HG03175 (cell line): ENCODE measurements around the gene FPGS.
"Not testable (repeated sequence)": the region's sequence is repeated elsewhere in the genome, so short reads cannot be mapped to it uniquely, and the experiment has no call there.

ENCODE experiments used
- ATAC-seq: cut with Tn5 transposase; IDR thresholded peaks from one replicate; pipeline ENCODE4 v1.9.1; 2021; ENCODE audit warnings: mild to moderate bottlenecking, moderate library complexity; ENCODE audit not compliant: unreplicated experiment

Gene FPGS, protein sequence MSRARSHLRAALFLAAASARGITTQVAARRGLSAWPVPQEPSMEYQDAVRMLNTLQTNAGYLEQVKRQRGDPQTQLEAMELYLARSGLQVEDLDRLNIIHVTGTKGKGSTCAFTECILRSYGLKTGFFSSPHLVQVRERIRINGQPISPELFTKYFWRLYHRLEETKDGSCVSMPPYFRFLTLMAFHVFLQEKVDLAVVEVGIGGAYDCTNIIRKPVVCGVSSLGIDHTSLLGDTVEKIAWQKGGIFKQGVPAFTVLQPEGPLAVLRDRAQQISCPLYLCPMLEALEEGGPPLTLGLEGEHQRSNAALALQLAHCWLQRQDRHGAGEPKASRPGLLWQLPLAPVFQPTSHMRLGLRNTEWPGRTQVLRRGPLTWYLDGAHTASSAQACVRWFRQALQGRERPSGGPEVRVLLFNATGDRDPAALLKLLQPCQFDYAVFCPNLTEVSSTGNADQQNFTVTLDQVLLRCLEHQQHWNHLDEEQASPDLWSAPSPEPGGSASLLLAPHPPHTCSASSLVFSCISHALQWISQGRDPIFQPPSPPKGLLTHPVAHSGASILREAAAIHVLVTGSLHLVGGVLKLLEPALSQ

DNA sequence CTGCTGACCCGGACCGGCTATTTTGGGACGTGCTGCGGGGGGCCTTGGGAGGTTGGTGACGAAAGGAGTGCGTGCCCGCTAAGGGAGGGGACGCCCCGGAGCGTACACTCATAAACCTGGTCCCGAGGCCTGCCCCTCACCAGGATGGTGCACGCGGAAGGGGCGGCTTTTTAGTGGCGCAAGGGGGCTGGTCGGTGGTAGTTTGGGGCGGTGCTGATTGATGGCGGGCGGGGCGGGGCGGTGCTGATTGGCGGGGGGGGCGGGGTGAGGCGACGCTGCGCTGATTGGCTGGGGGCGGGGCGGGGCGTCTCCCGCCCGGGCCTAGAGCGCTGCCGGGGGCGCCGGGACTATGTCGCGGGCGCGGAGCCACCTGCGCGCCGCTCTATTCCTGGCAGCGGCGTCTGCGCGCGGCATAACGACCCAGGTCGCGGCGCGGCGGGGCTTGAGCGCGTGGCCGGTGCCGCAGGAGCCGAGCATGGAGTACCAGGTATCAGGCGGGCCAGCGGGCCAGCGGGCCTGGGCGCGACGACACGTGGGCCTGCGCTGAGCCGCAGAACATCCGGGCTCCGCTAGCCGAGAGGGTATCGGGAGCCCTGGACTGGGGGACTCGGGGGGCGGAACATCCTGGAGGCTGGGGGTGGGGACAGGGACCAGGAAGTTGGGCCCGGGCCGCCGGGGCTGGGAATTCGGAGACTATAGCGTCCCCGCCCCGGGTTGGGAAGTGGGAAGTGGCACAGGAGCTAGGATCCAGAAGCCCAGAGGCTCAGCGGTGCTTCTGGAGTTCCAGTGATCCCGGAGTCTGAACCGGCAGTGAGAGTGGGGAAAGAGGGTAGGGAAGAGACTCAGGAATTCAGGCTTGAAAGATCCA, at the start of gene FPGS:
Gene FPGS, plus strand, starts transcription at position 307 of the 868 bp plus-strand sequence. Its CDS starts 43 bp downstream, at position 350.
- peak; percentile 71 for ATAC-seq

DNA sequence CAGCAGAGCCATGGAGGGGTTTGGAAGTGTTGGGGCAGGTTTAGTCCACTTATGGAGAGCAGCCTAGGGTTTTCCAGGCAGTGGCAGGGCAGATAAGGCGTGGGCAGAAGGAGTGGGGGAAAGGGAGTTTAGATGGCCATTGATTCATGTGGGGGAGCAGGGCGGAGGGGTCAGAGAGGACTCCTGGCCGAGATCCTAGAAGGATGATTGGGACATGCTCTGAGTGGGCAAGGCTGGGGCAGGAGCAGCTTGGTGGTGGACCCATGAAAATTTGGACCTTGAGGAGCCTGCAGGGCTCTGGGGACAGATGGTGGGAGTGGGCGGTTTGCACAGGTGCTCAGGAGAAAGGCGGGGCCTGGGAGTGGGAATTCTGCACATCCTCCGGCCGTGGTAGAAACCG, 49.5 kb upstream of the FPGS start:
- ATAC-seq: no peak

DNA sequence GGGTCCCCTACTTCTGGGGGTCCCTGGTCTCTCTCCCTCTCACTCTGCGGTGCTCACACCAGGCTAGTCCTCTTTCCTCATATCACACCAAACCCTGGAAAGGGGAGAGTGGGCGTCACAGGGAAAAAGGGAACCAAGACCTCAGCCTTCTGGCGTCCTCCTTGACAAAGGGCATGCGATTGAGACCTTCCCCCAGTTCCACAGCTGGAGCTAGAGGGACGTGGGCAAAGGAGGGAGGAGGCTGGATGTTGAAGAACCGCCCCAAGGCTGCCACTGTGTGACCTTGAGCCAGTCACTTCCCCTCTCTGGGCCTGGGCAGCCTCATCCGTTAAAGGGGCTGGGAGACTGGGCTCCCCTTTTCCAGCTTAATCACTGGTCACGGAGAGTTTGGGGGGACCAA, 49.1 kb upstream of the FPGS start:
- ATAC-seq: no peak

DNA sequence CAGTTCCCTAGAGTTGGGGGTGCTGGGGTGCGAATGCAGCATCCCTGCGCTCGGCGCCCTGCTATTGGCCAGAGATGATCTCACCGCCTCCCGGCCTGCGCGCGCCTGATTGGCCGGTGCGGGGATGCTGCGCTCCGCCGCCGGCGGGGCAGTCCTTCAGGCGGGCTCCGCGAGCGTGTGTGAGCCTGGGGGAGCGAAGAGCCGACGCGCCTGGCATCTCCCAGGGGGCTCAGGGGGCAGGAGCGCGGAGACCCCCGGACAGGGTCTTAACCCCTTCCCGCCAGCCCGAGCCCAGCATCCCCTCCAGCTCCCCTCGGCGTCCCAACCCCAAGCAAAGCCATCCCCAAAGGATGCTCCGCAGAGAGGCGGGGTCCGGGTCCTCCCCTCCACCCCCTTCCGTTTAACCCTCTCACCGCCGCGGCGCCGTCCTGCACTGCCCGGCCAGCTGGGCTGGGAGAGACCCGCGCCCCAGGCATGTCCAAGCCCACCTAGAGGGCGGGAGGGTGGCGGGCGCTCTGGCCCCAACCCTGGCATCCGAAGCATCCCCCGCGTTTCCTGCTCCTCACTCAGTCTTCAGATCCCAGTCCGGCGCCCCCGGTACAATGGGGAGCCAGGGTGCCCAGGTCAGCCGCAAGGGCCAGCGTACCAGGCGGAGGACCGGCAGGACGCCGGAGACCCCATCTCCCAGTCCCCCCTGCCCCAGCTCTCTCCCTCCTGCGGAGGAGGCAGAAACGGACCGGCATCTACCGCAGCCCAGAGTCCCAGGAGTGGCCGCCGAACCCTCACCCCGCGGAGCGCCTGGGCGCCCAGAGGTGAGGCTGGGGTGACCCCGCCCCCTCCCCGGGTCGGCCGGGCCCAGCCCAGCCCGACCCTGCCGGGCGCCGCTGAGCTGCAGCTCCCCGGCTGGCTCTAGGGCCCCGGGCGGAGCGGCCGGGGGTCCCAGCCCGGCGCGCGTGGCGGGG, 48.3 kb upstream of the FPGS start:
- ATAC-seq: no peak

DNA sequence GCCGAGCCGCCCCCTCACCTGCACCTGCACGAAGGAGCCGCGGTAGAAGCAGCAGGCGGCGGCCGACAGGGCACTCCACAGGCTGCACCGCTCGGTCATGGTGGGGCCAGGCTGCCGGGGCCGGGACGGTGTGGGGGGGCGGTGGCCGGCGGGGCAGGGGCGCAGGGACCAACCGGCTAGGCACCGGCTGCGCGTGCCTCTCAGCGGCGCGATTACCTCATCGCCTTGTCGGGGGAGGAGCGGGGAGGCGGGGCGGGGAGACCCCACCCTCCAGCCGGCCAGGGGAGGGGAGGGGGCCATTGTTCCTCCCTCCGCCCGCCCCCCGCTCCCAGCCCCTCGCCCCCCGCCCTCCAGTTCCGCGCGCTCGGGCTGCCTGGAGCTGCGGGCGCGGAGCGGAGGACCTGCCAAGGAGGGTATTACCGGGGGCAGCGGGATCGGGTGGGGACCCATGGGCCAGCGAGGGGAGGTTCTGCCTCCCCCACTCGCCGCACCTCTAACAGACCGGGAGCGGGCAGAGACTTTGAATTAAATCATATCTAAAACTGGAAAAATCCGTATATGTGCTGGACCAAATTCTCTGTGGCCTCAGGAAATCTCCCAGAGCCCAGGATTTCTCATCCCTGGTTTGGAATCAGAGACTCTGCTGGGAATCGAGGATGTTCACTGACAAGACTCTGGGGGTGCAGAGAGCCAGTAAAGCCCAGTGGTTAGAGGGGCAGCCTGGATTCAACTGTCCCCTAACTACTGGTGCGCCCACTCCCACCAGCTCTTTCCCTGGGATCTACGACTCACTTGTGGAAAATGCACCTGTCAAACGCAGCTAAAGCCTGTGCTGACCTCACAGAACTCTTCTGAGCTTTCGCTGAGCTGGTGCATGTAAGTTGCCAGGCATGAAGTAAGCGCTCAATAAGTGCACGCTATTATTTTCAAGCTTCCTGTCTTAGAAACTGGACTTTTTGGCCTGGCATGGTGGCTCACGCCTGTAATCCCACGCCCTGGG, 47.3 kb upstream of the FPGS start:
- ATAC-seq: no peak

DNA sequence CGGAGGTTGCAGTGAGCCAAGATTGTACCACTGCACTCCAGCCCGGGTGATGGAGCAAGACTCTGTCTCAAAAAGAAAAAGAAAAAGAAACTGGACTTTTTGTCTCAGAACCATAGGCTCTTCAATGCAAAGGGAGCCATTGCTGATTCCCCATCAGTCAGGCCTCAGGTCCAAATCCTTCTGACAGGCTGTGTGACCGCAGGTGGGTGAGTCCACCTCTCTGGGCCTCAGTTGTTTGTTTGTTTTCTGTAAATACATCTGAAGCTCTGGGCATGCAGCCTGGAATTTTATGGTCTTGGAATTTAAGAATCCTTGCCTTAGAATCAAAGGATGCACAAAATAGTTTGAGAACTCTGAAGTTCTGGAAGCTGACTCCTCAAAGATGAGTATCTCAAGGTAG, 46.4 kb upstream of the FPGS start:
- ATAC-seq: no peak

DNA sequence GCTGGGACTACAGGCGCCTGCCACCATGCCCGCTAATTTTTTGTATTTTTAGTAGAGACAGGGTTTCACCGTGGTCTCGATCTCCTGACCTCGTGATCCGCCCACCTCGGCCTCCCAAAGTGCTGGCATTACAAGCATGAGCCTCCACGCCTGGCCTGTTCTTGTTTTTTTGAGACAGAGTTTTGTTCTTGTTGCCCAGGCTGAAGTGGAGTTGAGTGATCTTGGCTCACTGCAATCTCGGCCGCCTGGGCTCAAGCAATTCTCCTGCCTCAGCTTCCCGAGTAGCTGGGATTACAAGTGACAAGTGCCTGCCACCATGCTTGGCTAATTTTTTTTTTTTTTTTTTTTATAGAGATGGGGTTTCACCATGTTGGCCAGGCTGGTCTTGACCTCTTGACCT, 45.9 kb upstream of the FPGS start:
- not testable (repeated sequence) for ATAC-seq

DNA sequence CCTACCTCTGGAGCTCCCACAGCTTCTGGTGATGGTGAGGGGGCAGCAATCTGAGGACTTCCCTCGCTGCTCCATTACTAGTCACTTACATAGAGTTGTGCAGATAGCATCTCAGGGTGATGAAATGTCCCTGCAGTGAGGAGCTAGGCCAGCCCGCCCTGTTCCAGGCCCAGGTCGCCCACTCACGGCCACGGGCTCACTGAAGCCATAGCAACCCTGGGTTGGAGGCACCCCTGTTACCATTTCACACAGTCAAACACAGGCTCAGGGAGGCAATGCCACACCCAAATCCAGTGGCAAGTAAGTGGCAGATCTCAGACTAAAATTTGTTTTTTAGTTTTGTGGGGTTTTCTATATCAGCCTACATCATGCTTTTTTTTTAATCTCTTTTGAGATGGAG, 43.8 kb upstream of the FPGS start:
- ATAC-seq: no peak

DNA sequence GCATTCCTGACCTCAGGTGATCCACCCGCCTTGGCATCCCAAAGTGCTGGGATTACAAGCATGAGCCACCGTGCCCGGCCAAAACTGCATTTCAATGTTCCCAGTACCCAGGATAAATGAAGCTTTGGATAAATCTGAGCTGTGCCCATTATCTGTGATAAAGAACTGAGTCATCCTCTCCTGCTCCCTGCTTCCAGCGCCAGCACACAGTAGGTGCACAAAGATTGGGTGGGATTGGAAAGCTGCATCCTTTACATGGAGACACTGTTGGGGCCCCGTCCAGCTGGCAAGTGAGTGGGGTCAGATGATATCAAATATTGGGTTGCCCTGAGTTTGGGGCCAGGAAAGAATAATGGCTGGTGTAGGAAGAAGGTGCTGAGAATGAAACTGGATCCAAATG, 41.6 kb upstream of the FPGS start:
- no peak for ATAC-seq

DNA sequence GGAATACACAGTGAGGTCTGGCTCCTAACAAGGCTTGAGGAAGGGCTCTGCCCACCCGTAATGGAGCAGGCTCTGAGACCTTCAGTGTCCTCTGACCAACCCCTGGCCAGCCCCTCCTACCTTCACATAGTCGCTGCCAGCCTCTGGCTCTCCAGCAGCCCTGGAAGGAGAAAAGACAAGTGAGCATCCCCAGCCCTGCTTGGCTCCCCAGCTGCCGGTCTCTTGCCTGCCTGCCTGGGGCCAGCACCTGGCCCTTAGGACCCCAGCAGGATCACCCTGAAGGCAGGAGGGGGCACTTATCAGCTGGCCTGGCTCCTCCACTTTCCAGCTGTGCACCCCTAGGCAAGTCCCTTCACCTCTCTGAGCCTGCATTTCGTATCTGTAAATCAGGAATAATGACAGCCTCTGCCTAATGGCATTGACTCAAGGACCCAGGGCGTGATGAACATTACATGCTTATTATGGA, 41.2 kb upstream of the FPGS start:
- no peak for ATAC-seq

DNA sequence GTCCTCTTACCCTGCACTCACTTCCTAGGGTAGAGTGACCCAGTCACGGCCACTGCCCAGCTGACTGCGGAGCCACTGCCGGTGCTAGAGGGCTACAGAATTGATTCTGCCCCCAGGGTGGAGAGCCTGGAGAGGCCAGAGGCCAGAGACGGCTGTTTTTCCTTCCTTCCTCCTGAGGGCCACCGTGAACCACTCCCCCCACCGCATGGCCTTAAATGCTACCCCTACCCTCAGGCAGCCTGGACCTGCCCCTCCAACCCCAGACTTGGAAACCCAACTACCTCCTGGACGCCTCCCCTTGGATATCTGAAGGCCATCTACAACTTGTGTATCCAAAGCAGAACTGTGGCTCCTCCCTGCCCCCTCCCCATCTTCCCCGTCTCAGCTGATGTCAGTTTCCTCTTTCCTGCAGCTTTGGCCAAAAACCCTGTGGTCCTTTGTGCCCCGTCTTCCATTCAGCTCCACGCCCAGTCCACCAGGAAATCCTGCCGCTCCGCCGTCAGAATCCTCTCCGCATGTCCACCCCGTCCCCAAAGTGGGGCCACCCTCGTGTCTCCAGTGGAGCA, 40.5 kb upstream of the FPGS start:
- ATAC-seq: no peak

DNA sequence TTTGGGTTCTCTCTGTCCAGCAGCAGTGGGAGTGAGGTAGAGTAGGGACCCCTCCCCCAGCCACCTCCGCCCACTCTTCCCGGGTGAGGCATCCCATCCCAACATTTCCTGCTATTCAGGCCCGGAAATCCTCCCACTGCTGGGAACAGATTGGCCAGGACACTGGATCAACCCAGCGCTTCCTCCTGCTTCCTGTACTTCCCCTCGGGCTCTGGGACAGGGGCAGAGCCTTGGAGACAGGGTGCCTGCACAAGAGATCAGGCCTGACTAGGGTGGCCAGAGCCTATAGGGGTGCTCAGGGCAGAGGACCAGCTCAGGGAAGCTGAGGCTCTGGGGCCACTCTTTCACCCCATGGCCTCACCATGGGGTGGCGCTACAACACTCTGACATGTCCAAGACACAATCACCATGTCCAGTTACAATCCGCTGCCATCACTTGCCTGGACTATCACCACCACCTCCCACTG, 38.7 kb upstream of the FPGS start:
- ATAC-seq: no peak

DNA sequence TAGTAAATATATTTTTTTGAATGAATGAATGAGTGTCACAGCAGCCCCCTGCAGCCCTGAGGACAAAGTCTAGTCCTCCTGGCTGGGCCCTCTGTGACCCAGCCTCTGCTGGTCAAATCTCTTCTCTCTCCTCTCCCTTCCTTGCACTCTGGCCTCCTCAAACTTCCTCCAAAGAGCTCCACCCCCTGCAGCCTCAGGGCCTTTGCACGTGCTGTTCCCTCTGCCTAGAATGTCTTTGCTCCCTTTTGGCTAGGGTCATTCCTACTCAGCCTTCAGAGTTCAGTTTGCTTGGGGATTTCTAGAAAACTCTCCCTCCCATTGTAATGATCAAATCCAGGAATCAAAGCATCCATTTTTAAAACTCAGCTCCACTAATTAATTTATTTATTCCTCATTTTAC, 37.3 kb upstream of the FPGS start:
- ATAC-seq: no peak

DNA sequence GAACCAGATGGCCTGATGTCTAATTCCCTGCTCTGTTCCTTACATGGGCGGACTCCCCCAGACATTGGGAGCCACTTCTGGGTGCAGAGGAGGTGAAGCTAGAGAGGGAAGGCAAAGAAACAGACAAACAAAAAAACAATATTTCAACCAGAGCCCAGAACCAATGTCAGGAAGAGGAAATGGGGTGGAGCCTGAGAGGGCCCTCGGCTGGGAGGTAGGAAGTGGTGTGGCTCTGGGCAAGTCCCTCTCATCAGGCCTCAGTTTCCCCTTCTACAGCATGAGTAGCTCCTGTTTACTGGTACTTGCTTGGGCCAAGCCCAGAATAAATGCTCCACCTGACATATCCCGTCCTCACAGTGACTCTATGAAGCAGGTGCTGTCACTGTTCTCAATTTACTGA, 35.3 kb upstream of the FPGS start:
- no peak for ATAC-seq

DNA sequence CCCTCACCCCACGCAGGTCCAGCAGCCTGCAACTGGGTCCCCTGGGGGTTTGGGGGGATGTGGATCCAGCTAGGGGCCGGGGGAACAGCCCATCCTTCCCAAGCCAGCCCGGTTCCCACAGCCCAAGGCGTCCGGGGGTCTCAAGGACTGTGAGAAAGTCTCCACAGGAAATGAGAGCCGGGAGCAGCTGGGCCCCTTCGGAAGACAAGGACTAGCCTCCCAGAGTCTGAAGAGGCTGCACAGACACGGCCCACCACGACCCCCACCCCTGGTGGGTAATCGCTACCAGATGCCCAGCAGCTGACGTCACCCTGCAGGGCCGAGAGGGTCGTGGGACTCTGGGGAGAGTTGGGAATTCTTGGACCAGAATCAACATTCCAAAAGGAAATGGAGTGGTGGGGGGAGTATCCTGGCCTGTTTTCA, 34.8 kb upstream of the FPGS start:
- no peak for ATAC-seq

DNA sequence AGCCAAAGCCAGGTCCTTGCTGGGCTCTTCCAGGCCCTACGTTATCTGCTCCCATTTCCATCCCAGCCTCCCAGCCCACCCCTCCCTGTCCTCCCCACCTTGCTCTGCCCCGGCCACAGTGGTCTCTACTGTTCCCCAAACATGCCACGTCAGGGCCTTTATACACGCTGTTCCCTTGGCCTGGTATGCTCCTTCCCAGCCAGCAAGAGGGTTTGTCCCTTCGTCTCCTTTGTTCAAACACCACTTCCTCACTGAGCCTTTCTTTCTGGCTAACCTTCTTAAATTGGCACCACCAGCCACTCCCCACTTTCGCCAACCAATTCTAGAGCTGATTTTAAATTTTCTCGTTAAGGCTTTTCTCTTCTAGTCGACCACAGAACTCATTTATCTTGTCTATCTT, 34.0 kb upstream of the FPGS start:
- ATAC-seq: no peak

DNA sequence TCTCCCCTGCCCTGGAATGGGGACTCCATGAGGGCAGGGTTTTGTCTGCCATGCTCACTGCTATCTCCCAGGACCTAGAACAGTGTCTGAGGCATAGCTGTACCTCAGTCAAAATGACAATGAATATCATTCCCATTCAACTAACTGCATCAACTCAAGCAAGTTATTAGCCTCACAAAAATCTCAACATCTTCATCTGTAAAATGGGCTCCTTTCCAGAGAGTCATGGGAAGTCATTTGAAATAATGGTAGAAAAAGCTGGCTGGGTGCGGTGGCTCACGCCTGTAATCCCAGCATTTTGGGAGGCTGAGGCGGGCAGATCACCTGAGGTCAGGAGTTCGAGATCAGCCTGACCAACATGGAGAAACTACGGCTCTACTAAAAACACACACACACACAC, 33.6 kb upstream of the FPGS start:
- ATAC-seq: no peak

DNA sequence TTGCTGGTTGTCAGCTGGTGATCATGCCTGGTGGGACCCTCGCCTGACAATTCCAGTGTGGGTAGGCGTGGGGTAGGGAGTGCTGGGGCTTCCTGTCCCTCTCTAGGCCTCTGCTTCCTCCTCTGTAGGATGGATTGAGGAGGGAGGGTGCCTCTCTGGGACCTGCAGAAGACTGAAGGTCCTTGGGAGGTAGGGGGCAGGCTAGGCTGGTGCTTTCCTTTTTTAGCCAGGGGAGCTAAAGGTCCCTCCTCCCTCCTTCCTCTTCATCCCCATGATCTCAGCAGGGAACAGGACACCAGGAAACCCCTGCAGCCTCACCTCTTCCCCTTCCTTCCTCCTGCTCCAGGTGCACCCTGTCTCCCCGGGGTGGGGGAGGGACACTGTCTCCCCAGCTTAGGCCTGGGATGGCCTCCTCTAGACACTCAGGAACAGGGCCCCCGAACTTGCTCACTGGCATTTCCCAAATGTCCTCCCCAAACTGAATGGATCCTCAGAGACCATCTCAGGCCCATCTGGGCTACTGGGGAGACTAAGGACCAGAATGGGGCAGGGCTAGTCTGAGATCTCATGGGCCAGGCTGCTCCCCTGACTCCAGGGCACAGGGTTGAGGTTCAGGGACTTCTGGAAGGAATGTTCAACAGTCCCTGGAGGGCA, 32.6 kb upstream of the FPGS start:
- ATAC-seq: no peak
